ENCODE data around the gene PRSS21. TPM values are rescaled to one million over a fixed set of nuclear protein-coding genes. Genes with fewer than 3 reads are reported as not detected.

Gene PRSS21
- total and polyA plus RNA-seq, 10 of the 15 experiments (the other 5 are each of a cell fraction or from before 2014, with no cell fraction given), result 5.3 to 73.4 (median 40.1) TPM; not detected in 1

DNA sequence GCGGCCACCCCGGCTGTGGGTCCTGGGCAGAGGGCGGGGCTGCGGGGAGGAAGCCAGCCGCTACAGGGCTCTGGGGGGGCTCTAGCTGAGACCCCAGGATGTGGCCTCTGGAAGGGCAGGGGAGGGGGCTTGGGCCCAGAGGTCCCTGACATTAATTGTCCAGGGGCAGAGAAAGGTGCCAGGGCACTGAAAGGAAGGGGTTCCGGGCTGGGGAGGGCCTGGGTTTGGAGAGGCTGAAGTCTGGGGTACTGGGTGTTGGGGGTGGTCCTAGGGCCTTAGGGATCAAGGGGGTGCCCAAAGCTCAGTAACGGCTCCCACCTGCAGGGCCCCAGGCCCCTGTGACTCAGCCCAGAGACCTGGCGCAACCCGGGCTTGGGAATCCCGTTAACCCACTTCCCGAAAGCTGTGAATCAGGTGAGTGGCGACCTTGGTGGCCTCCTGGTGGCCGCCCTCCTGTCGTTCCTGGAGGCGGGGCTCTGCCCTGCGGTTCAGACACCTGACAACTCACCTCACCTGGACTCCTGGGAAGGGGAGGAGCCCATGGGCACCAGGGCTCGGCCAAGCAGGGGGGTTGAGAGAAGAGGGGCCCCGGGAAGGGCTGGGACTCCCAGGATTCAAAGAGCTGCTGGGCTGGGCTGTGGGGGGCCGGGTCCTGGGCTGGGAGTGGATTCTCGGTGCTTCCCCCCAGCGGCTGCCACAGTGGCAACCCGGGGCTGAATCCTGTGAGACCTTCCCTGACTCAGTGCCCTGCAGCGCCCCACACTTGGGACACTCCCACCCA is 41.4 kb downstream of the PRSS21 start:
- H3K36me3 ChIP-seq (ENCODE audit: control insufficient read depth in 2 of 2, insufficient read depth in 2 of 2, low read length in 1 of 2), result no peaks in the 10 kb centered on the region
- H3K9me3 ChIP-seq (replicated peaks; ENCODE audit: control insufficient read depth, insufficient read depth, low read length), result peaks cover 3% of the 10 kb centered on the region; the same call in 2 of the 3 replicates
- no peak overlapping the region for H3K27ac ChIP-seq (ENCODE audit: control insufficient read depth, insufficient read depth)
- BruUV-seq (replicated peaks), result no TSS peak
- ChIA-PET CTCF (no interaction called here), RAD21 (ENCODE audit: unreplicated experiment) (no interaction called here), POLR2A (no interaction called here), SMC1A (ENCODE audit: uncharacterized antibody, unreplicated experiment) (no interaction called here)
- no peaks in the 10 kb centered on the region; a peak in 1 of 4 replicates for H3K27me3 ChIP-seq (replicated peaks in 1 of 2; ENCODE audit: control insufficient read depth in 2 of 2, insufficient read depth in 2 of 2, low read length in 1 of 2)
- FAIRE-seq (no peak), DNase-seq (ENCODE audit: low read depth, low spot score) (no peak), ATAC-seq (no peak)
- no peaks in the 10 kb centered on the region for H3K4me1 ChIP-seq (ENCODE audit: control insufficient read depth, insufficient read depth, low read length)
- in situ Hi-C loops (cut with MboI) (no loop called here), intact Hi-C loops (cut with micrococcal nuclease; ENCODE audit: unreplicated experiment) (loop anchor here (10.0 kb wide), 1 partner anchor 54 kb away; no protein-coding TSS in a partner anchor)
- no peaks in the 10 kb centered on the region for H4K20me1 ChIP-seq (ENCODE audit: control insufficient read depth, insufficient read depth)
- TF ChIP-seq POLR2AphosphoS5 (IDR thresholded peaks at IDR 0.05; ENCODE audit: low read length) (no peak), RBBP5 (conservative IDR thresholded peaks at IDR 0.05) (no peak), MAX (IDR thresholded peaks at IDR 0.05; ENCODE audit: low read depth, low read length) (no peak), IKZF1 (conservative IDR thresholded peaks at IDR 0.05) (no peak), CREB1 (IDR thresholded peaks at IDR 0.05; ENCODE audit: low read depth) (no peak), SMAD5 (IDR thresholded peaks at IDR 0.05; ENCODE audit: low read depth) (no peak), CEBPB (IDR thresholded peaks at IDR 0.05; ENCODE audit: borderline replicate concordance in 1 of 2, low read depth in 2 of 2, low read length in 2 of 2) (no peak), SRF (IDR thresholded peaks at IDR 0.05; ENCODE audit: low read depth in 2 of 2, low read length in 2 of 2) (no peak), CREM (IDR thresholded peaks at IDR 0.05; ENCODE audit: low read depth) (no peak), NKRF (conservative IDR thresholded peaks at IDR 0.05) (no peak), CHD4 (IDR thresholded peaks at IDR 0.05) (no peak), RUNX3 (IDR thresholded peaks at IDR 0.05; ENCODE audit: low read length) (no peak), TBL1XR1 (IDR thresholded peaks at IDR 0.05; ENCODE audit: low read depth, low read length) (no peak), PAX5 (IDR thresholded peaks at IDR 0.05; ENCODE audit: borderline replicate concordance, low read depth, low read length) (no peak), SIN3A (IDR thresholded peaks at IDR 0.05; ENCODE audit: low read depth, low read length) (no peak), BHLHE40 (IDR thresholded peaks at IDR 0.05; ENCODE audit: borderline replicate concordance in 1 of 2, low read depth in 2 of 2, low read length in 1 of 2) (no peak)
- TF ChIP-seq, protein P1, sequence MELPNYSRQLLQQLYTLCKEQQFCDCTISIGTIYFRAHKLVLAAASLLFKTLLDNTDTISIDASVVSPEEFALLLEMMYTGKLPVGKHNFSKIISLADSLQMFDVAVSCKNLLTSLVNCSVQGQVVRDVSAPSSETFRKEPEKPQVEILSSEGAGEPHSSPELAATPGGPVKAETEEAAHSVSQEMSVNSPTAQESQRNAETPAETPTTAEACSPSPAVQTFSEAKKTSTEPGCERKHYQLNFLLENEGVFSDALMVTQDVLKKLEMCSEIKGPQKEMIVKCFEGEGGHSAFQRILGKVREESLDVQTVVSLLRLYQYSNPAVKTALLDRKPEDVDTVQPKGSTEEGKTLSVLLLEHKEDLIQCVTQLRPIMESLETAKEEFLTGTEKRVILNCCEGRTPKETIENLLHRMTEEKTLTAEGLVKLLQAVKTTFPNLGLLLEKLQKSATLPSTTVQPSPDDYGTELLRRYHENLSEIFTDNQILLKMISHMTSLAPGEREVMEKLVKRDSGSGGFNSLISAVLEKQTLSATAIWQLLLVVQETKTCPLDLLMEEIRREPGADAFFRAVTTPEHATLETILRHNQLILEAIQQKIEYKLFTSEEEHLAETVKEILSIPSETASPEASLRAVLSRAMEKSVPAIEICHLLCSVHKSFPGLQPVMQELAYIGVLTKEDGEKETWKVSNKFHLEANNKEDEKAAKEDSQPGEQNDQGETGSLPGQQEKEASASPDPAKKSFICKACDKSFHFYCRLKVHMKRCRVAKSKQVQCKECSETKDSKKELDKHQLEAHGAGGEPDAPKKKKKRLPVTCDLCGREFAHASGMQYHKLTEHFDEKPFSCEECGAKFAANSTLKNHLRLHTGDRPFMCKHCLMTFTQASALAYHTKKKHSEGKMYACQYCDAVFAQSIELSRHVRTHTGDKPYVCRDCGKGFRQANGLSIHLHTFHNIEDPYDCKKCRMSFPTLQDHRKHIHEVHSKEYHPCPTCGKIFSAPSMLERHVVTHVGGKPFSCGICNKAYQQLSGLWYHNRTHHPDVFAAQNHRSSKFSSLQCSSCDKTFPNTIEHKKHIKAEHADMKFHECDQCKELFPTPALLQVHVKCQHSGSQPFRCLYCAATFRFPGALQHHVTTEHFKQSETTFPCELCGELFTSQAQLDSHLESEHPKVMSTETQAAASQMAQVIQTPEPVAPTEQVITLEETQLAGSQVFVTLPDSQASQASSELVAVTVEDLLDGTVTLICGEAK (IDR thresholded peaks at IDR 0.05; ENCODE audit: borderline replicate concordance), result no peak
- 5% methylated on average over 22 of the region's 23 CpGs for WGBS (ENCODE audit: insufficient coverage, insufficient replicate concordance, low lambda C conversion rate, missing lambda C conversion rate)
- no peak overlapping the region for H3K4me3 ChIP-seq
- no peaks in the 10 kb centered on the region for H3K79me2 ChIP-seq (ENCODE audit: control insufficient read depth, insufficient read depth, low read length)
- no peak overlapping the region for H2AFZ ChIP-seq (ENCODE audit: control insufficient read depth, low read depth, low read length)
- no peak overlapping the region for H3K4me2 ChIP-seq (ENCODE audit: control insufficient read depth, insufficient read depth)
- no peak overlapping the region for H3K9ac ChIP-seq (ENCODE audit: control insufficient read depth, insufficient read depth, low read length)

Data from GM12878 (cell line).